ENCODE data around the gene KCNA2.

The KCNA2 gene

DNA sequence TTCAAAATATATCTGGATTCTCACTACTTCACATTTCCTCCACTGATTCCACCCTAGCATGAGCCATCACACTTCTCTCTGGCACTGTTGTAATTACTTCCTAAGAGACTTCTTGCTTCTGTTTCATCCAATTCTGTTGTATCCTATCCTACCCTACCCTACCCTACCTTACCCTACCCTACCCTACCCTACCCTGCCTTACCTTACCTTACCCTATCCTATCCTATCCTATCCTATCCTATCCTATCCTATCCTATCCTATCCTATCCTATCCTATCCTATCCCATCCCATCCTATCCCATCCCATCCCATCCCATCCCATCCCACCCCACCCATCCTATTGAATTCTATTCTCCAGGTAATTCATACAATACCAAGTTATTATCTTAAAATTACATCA, 29.7 kb downstream of the KCNA2 start:
- DNase-seq (ENCODE audit: low read depth, low spot score): no peak
- H3K27ac ChIP-seq: no peak overlapping the region

DNA sequence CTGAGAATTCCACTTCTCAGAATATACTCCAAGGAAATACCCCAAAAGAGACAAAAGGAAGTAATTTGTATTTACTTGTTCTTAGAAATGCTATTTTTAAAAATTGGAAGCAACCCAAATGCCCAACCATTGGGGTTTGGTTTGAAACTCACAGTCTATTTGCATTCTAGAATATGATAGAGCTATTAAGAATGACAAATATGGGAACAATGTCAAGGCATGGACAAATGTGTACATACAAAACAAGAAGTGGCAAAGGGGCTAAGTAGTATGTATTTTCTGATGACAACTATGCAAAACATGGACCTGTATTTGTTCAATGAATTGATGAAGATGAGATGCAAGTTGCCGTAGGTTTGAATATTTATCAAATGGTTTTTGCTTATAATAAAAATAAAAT, 32.8 kb downstream of the KCNA2 start:
- DNase-seq (ENCODE audit: low read depth, low spot score): no peak
- H3K27ac ChIP-seq: no peak overlapping the region

DNA sequence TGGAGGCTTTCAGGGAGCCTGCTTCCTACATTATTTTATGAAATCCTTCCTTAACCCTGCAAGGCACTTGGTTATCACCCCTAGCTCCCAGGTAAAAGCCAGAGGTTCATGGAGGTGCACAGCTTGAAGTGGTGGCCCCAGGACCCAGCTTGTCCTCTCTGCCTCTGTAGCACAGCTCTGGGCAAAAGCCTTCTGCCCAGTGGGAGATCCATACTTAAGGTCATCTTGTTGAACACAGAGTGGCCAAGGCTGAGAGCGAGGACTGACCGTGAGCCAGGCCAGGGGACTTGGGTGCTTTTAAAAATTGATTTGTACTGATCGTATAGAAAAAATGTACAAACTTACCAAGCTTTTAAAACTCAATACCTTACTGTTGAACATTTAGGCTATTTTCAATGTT, 33.4 kb downstream of the KCNA2 start:
- H3K27ac ChIP-seq: no peak overlapping the region
- DNase-seq (ENCODE audit: low read depth, low spot score): no peak

DNA sequence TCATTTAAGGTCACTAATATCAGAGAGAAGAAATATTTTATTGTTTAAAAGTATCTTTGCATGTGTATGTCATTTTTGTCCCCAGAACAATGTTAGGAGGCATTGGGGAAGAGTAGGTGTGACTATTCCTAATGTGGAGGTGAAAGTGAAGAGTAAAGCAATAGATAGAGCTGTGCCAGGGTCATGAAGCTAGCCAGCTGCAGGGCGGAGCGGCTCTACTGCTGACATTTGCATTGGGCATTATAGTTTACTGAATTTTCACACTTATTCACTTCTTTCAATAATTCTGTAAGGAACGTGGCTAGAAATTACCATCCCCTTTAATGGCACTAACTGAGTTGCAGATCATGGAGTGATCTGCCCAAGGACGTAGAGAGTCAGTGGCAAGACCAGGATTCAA, 35.3 kb downstream of the KCNA2 start:
- H3K27ac ChIP-seq: no peak overlapping the region
- no peak for DNase-seq (ENCODE audit: low read depth, low spot score)

DNA sequence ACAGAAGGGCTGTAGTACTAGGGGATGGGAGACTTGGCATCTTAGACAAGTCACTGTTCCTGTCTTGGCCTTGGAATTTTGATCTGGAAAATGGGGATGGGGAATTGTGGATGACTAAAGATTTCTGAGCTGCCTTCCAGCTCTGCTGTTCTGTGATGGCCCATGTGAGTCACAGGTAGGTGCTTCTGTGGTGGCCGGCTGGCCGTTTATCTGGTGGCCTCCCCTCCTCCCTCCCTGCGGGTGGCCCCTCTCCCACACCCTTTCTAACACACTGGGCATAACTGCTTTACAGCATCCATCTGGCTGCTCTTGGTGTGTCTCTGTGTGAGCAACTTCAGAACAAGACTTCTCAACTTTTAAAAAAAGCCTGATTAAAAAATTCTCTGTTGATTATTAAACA, 35.9 kb downstream of the KCNA2 start:
- DNase-seq (ENCODE audit: low read depth, low spot score): no peak
- H3K27ac ChIP-seq: no peak overlapping the region

DNA sequence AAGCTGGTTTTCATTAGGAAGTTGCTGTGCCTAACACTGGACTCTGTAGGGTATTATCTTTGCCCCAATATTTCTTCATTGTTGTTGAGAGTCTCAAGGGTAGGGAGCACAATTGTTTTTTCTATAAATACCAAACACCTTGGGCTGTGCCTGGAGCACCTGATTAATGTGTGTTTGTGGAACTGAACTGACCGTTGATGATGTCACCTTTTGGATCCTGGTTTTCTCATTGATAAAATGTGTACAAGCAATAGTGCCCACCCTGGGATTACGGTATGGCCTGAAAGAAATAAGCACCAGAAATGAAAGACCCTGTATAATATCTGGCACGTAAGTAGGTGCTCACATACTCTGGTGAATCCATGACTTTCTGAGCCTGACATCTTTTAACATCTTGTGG, 39.3 kb downstream of the KCNA2 start:
- DNase-seq (ENCODE audit: low read depth, low spot score): no peak
- no peak overlapping the region for H3K27ac ChIP-seq

DNA sequence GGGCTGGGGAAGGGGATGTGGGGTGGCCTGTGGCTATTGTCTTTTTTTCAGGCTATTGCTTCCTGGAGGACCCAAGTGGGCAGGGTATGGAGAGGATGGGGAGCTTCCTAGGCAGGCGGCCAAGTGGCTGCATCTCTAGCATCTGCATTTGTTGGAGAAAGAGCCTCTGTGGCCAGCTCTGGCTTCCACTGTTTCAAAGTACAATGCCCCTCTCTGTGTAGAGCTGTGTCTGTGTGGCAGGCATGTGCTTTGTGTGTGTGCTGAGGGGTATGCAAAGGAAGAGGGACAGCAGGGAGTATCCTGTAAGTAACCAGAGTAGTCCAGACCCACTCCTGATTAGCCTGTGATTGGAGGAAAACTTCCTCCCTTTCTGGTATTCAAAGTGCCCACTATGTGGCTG, 40.6 kb downstream of the KCNA2 start:
- no peak overlapping the region for H3K27ac ChIP-seq
- no peak for DNase-seq (ENCODE audit: low read depth, low spot score)

DNA sequence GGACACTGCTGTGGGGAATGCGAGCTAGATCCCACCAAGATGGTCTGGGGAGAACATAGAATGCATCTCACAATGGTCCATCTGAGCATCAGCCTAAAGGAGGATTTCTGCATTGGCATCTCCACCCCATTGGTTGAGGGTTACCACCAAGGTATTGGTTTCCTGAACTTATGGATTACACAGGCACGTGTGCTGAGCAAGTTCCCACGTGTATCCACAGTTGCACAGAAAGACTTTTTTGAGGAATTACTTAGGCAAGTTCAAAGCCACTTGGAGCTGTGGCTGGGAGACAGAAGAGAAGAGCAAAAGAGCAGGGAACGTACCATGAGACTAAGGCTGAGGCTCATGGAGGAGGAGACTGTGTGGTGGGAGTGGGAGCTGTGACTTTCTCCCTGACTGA, 43.1 kb downstream of the KCNA2 start:
- H3K27ac ChIP-seq: no peak overlapping the region
- no peak for DNase-seq (ENCODE audit: low read depth, low spot score)

DNA sequence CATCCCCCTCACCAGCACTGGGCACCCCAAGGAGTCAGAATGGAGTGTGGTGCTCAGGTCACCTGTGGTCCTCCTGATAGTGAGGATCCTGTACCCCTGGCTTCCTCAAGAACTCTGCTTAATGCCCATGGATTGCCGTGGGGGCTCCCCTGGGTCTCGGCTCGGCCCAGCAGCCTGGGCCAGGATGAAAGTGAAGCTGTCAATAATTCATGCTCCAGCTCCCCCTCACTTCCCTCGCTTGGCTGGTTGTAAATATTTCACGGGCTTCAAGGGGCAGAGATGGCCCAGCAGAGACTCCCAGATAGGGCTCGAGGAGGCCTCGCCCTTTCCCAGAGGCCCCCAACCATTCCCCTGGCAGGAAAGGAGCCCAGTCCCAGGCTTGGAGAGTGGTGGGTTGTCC, 44.6 kb downstream of the KCNA2 start:
- no peak for DNase-seq (ENCODE audit: low read depth, low spot score)
- no peak overlapping the region for H3K27ac ChIP-seq

DNA sequence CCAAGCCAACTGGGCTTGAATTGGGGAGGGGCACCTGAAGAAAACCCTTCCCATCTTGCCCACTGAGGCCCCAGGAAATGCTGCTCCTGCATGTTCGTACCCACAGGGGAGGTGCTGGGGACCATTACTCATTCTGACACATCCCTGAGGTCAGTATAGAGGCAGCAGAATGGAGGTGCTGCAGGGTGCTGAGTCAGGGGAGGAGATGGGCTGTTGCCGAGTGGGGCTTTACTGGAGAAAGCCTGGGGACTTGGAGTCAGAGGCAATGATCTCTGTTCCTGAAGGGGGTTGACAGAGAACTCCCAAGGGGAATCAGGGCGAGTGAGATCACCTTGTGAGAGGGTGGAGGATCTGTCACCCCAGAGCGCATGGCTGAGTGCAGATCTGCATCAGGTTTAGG, 47.0 kb downstream of the KCNA2 start:
- DNase-seq (ENCODE audit: low read depth, low spot score): peak; percentile 18
- no peak overlapping the region for H3K27ac ChIP-seq

DNA sequence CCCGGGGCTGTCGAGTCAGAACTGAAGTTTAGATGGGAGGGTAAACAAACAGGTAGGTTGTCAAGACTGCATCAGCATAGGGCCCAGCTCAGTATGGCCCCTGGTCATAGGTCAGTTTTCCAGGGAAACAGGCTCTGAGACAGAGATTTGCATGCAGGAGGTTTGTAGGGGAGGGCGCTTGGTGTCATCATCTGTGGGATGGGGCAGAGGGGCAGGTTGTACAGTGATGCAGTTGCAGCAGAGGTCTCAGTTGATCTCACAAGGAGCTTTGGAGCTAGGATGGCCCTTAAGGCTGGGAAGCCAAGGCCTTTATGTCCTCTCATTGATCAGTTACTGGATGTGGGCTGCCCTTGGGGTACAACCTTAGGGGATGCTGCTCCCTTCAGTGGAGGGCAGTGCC, 48.7 kb downstream of the KCNA2 start:
- no peak for DNase-seq (ENCODE audit: low read depth, low spot score)
- H3K27ac ChIP-seq: no peak overlapping the region

DNA sequence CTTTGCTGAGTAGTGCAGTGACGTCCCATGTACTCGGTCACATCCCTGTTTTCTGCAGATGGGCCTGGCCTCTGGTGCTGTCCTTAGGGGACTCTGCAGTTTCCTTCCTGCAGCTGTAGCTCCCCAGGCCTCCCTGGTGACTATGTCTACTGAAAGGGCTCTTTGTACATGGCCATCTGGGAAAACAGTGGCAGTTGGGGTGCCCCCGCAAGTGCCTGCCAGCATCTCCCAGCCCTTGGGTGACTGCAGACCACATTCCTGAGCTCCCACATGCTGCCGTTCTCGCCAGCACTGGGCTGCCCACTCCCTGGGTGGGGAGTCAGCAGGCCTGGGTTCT, 49.7 kb downstream of the KCNA2 start:
- DNase-seq (ENCODE audit: low read depth, low spot score): no peak
- no peak overlapping the region for H3K27ac ChIP-seq

DNA sequence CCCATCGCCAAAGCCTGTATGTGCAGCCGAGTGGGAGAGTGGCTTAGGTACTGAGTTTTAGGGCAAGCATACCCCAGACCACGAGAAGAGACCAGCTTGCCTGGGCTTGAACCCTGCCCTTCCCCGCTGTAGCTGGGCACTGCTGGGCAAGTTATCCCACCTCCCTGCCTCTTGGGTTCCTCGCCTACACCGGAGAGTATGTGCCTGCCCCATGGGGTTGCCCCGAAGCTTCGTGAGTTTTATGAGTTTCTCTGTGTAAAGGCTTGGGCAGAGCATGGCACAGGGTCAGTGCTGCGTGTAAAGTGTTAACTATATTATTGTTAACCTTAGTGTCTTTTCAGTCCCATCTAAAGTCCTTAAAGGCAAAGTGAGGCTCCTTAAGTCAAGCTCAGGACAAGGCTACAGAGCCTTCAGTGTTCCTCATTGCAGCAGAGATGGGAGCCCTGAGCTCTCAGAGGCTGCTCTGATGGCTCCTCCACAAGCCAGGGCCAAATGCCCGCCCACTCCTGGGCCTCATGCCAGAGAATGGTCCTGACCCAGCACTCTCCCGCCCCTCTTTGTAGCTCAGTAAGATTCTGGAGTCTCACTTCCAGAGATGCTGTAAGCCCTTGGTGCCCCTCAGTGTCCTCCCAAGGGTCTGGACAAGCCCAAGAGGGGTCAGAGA, 50.2 kb downstream of the KCNA2 start:
- DNase-seq (ENCODE audit: low read depth, low spot score): no peak
- no peak overlapping the region for H3K27ac ChIP-seq

DNA sequence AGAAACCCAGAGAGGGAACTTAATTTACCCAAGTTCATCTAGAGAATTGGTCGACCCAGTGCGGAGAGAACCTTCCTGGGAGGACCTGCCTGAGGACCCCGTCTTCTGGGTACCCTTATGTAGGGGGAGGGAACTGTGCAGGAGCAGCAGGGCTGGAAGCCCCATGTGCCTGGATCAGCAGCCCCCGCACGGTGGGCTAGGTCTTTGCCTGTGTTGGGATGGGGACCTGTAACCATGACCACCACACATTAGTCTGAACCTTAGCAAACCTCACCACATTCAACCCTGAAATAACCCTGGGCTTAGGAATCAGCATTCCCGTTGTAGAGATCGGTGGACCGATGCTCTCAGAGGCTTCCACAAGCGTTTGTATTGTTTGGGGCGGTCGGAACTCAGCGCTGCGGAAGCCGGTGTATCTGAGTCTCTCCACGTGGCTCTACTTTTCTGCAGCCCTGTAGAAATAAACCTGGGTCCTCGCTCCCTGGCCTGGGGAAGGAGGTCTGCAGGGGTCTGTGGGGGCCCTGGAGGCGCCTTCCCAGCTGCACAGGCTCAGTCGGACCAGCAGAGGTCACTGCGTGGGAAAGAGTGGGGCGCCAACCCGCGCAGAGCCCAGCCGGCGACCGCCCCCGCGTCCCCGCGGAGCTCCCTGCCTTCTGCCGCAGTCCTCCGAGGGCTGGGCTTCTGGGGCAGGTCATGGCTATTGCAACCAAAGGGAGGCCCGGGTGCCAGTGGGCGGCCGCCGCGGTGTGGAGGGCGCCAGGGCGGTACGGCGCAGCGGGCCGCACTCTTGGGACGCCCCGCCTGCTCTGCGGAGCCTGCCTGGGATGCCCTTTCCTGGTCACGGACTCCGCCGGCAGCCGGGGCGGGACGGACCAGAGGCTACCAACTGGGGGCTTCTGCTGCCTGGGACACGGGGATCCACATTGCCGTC, 51.0 kb downstream of the KCNA2 start:
- DNase-seq (ENCODE audit: low read depth, low spot score): no peak
- H3K27ac ChIP-seq: no peak overlapping the region

DNA sequence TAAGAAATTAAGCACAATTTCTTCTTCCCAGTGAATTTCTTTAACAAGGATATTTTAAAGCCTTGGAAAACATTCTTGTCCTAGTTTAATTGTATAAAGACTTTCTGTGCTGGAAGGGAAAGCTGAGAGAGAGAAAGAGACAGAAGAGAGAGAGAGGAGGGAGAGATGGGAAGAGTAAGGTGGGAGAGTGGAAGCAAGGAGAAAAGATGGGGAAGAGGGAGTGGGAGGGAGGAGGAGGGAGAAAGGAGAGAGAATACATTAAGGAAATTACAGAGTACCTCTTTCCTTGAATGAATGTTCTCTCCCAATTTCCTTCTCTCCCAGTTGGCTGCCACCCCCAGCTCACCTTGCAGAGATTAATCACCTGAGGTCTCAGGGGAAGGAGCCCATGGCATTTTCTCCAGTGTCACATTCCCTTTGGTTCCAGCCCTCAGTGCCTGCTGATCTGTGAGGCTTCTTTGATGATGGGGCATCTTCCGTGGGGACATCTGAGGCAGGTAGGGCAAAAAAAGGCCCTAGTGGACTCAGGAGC, 54.8 kb downstream of the KCNA2 start:
- DNase-seq (ENCODE audit: low read depth, low spot score): no peak
- no peak overlapping the region for H3K27ac ChIP-seq

DNA sequence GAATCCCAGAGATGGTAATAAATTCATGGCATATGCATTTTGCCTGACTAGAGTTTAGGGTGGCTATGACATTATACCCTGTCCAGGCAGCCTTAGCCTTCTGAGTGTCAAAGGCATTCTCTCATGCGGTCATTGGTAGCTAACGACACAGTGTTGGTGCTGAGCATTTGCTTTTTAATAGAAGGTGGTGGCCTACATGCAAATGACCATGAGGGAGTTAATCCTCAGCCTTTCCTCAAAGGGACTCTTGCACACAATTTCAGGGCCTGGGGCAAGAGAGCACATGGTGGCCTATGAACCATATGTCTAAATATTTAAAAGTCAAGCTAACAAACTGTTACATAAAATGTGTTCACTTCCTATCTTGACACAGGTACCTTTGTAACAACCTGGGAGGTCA, 56.3 kb downstream of the KCNA2 start:
- DNase-seq (ENCODE audit: low read depth, low spot score): no peak
- H3K27ac ChIP-seq: no peak overlapping the region

DNA sequence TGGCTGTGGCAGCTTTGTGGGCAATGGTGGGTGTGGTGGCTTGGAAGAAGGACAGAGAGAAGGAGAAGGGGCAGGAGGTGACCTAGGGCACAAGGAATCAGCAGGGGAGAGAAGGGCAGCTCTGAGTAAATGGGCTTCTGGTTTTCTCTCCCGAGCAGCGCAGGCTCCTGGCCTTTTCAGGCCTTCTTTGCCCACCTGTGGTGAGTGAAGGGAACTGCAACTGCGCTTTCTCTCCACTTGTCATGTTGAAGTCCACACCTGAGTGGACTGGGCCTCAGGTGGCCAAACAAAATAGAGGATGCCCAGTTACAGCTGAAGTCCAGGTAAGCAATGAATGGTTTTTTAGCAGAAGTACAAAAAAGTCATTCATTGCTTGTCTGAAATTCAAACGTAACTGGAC, 57.8 kb downstream of the KCNA2 start:
- no peak overlapping the region for H3K27ac ChIP-seq
- no peak for DNase-seq (ENCODE audit: low read depth, low spot score)

DNA sequence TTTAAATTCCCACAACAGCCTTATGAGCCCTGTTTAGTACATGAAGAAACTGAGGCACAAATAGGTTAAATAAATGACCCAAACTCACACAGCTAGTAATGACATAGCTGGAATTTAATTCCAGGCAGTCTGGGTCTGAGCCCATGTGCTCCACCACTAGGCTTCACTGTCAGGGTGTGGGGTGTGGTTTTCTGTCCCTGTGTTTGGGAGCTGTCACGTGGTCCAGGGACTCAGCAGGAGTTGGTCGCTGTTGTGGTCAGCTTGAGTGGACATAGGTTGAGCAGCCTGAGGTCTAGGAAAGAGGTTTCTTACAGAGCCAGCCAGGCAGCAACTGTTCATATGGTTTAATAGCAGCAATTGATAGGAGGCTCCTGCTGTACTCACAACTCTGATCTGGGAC, 59.1 kb downstream of the KCNA2 start:
- no peak for DNase-seq (ENCODE audit: low read depth, low spot score)
- no peak overlapping the region for H3K27ac ChIP-seq

DNA sequence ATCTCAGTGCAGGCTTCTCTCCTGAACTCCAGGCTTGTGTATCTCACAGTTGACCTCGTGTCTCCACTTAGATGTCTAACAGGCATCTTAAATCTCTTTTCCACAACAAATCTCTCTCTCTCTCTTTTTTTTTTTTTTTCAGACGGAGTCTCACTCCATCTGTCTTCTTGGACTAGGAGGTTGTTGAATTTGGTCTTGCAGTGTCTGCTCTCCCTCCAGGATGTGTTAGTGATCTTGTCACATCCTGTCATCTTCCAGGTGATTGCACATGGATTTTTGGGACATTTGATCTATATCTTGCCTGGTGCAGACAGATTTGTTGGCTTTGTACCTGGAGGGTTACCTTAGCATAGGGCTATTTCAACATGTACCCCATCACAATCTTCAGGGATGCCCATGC, 60.7 kb downstream of the KCNA2 start:
- H3K27ac ChIP-seq: no peak overlapping the region
- no peak for DNase-seq (ENCODE audit: low read depth, low spot score)

DNA sequence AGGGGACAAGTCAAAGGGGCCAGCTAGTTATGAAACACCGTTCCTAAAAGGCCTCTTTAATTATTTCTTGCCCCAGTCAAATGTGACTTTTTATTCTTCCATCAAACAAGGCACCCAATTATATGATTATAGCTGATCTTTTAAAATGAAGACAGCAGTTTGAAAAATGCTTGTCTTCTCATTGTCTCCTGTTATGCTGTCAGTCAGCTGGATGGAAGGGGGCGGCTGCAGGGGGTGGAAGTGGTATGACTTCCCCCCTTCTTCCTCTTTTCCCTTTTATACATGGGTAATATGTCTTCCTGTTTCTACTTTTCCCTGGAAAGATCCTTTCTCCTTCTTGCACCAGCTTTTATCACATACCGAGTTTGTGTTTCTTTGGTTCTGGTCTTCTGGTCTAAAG, 61.4 kb downstream of the KCNA2 start:
- H3K27ac ChIP-seq: no peak overlapping the region
- no peak for DNase-seq (ENCODE audit: low read depth, low spot score)
